Measurements from ENCODE around the gene TBC1D22A.

- TF ChIP-seq, protein P1, sequence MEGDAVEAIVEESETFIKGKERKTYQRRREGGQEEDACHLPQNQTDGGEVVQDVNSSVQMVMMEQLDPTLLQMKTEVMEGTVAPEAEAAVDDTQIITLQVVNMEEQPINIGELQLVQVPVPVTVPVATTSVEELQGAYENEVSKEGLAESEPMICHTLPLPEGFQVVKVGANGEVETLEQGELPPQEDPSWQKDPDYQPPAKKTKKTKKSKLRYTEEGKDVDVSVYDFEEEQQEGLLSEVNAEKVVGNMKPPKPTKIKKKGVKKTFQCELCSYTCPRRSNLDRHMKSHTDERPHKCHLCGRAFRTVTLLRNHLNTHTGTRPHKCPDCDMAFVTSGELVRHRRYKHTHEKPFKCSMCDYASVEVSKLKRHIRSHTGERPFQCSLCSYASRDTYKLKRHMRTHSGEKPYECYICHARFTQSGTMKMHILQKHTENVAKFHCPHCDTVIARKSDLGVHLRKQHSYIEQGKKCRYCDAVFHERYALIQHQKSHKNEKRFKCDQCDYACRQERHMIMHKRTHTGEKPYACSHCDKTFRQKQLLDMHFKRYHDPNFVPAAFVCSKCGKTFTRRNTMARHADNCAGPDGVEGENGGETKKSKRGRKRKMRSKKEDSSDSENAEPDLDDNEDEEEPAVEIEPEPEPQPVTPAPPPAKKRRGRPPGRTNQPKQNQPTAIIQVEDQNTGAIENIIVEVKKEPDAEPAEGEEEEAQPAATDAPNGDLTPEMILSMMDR (IDR thresholded peaks at IDR 0.05; ENCODE audit: low read length): no peak
- TF ChIP-seq EZH2 (IDR thresholded peaks at IDR 0.05; ENCODE audit: borderline replicate concordance, low read length): no peak
Measured at GRCh38 chr22:46769706-46770105, 7.3 kb downstream of the TBC1D22A start.
